Activated naive CD8-positive, alpha-beta T cell treated with anti-CD3 and anti-CD28 coated beads, Interleukin-2, amount 50 U/mL, for 24 hours (primary cell): ENCODE measurements around the gene MKNK2.
A peak's percentile ranks its signal among the peaks of the same experiment; 100 is the strongest.

Experiments
- ATAC-seq: fragments of 150-1000 bp; cut with Tn5 transposase; one replicate; pipeline ENCODE4 v1.10.0; 2021
- DNase-seq: peaks from one replicate; pipeline ENCODE4 v3.0.0; 2021
- H3K27ac Mint-ChIP-seq: one replicate; pipeline ENCODE4 v1.8.0; 2021; ENCODE audit warnings: mild to moderate bottlenecking, mixed read lengths
- H3K27me3 Mint-ChIP-seq: one replicate; pipeline ENCODE4 v1.8.0; 2021; ENCODE audit warnings: mixed read lengths
- H3K36me3 Mint-ChIP-seq: one replicate; pipeline ENCODE4 v1.8.0; 2021; ENCODE audit warnings: low read depth, mixed read lengths
- H3K4me1 Mint-ChIP-seq: one replicate; pipeline ENCODE4 v1.8.0; 2021; ENCODE audit warnings: mixed read lengths
- H3K4me3 Mint-ChIP-seq: one replicate; pipeline ENCODE4 v1.8.0; 2021; ENCODE audit warnings: mild to moderate bottlenecking, moderate library complexity, mixed read lengths
- H3K9me3 Mint-ChIP-seq: one replicate; pipeline ENCODE4 v1.8.0; 2021; ENCODE audit warnings: mixed read lengths

The MKNK2 gene

DNA sequence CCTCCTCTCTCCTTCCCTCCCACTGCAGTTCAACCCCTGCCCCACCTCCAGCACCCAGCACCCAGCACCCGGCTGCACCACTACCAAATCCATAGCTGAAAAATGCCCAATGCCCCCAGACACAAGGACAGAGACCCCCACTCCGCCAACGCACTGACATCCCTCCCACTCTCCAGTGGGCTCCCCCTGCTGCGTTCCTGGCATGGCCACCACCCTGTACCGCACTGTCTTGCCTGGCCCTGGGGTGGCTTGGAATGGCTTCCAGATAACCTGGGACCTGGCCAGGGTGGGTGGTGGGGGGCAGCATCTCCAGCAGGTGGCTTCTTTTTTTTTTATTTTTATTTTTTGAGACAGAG, 5.8 kb upstream of the MKNK2 start:
- ATAC-seq (no peak), DNase-seq (no peak)
- Mint-ChIP-seq H3K9me3 (no peaks in the 10 kb centered on the region), H3K27me3 (no peaks in the 10 kb centered on the region), H3K4me1 (peaks cover 50% of the 10 kb centered on the region), H3K4me3 (no peak overlapping the region), H3K27ac (no peak overlapping the region), H3K36me3 (no peaks in the 10 kb centered on the region)

DNA sequence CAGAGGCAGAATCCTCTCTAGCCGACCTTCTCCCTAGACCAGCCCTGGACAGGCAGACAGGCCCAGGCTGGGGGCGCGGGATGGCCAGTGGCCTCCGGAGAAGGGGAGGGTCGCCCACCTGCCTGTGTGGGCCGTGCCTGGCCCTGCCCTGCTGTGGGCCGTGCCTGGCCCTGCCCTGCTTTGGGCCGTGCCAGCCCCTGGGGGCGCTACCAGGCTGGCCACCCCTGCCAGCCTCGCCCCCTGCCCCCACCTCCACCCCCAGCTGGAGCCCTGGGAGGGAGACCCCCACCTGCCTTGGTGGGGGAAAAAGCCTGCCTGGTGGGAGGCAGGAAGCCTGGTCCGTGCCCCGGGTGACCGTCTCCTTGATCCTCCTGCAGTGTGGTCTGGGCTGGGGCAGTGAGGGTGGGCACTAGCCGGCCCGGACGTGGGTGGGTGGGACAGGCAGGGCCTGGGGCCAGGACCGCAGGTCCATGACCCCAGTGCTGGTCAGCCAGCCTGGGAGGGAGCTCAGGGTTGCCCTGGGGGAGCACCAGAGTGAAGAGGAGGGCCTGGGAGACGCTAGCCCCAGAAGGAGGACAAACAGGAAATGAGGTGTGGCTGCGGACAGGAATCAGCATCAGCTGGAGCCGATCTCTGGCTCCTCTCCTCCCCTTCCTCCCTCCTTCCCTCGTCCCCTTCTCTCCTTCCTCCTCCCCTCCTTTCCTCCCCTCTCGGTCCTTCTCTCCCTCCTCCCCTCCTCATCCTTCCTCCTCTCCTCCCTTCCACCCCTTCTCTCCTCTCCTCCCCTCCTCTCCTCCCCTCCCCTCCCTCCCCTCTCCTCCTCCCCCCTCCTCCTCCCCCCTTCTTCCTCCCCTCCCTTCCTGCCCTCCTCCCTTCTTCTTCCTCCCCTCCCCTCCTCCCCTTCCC, 5.1 kb upstream of the MKNK2 start:
- no peak for DNase-seq
- H3K27me3 Mint-ChIP-seq, result no peaks in the 10 kb centered on the region
- H3K4me1 Mint-ChIP-seq, result peaks cover 54% of the 10 kb centered on the region
- H3K4me3 Mint-ChIP-seq, result peak overlapping the region; percentile 35
- no peaks in the 10 kb centered on the region for H3K36me3 Mint-ChIP-seq
- peak overlapping the region; percentile 80 for H3K27ac Mint-ChIP-seq
- ATAC-seq, result no peak
- no peaks in the 10 kb centered on the region for H3K9me3 Mint-ChIP-seq

DNA sequence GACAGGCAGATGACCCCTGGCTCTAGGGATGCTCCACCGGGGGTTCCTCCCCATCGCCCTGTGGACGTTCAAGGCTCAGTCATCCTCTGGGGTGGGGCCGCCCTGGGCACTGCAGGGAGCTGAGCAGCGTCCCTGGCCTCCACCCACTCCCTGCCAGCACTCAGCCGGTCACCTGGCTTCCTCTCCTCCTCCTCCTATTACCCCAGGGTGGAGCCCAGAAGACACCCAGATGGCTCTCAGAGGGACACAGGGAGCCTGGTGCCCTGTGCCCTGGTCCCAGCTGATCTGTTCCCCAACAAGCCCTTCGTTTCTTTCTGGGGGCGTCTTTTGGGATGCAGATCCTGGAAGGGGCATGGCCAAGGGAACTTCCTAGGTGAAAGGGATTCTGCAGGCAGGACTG, 3.7 kb upstream of the MKNK2 start:
- H3K9me3 Mint-ChIP-seq, result no peaks in the 10 kb centered on the region

DNA sequence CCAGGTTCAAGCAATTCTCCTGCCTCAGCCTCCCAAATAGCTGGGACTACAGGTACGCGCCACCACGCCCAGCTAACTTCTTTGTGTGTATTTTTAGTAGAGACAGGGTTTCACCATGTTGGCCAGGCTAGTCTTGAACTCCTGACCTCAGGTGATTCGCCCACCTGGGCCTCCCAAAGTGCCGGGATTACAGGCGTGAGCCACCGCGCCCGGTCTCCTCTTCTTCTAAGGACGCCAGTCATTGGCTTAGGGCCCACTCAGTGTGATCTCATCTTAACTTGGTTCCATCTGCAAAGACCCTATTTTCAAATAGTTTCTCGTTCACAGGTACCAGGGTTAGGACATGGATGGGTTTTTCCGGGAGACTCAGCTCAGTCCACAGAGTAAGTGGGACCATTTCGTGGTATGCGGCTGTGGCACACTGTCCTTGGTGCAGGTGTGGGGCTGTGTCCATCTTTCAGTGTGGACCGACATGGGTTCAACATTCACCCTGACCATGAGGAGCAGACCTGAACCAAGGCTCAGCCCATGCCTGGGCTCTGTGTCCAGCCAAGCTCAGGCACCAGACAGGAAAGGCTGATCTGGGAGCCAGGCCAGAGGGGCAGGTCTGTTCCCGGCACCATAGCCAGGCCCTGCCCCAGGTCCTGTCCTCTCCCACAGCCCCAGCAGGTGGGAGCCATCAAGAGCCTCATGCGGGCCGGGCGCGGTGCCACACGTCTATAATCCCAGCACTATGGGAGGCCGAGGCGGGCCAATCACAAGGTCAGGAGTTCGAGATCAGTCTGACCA, 2.8 kb upstream of the MKNK2 start:
- H3K27ac Mint-ChIP-seq, result peak overlapping the region; percentile 75
- no peak for ATAC-seq
- peaks cover 50% of the 10 kb centered on the region for H3K4me1 Mint-ChIP-seq
- no peaks in the 10 kb centered on the region for H3K27me3 Mint-ChIP-seq
- H3K9me3 Mint-ChIP-seq, result no peaks in the 10 kb centered on the region
- no peak overlapping the region for H3K4me3 Mint-ChIP-seq
- DNase-seq, result no peak
- H3K36me3 Mint-ChIP-seq, result no peaks in the 10 kb centered on the region

More for the DNA sequence above, 3.7 kb upstream of the MKNK2 start:
- no peak for ATAC-seq
- H3K27ac Mint-ChIP-seq, result peak overlapping the region; percentile 62
- H3K4me3 Mint-ChIP-seq, result no peak overlapping the region
- H3K36me3 Mint-ChIP-seq, result no peaks in the 10 kb centered on the region
- no peak for DNase-seq
- peaks cover 46% of the 10 kb centered on the region for H3K4me1 Mint-ChIP-seq
- no peaks in the 10 kb centered on the region for H3K27me3 Mint-ChIP-seq

DNA sequence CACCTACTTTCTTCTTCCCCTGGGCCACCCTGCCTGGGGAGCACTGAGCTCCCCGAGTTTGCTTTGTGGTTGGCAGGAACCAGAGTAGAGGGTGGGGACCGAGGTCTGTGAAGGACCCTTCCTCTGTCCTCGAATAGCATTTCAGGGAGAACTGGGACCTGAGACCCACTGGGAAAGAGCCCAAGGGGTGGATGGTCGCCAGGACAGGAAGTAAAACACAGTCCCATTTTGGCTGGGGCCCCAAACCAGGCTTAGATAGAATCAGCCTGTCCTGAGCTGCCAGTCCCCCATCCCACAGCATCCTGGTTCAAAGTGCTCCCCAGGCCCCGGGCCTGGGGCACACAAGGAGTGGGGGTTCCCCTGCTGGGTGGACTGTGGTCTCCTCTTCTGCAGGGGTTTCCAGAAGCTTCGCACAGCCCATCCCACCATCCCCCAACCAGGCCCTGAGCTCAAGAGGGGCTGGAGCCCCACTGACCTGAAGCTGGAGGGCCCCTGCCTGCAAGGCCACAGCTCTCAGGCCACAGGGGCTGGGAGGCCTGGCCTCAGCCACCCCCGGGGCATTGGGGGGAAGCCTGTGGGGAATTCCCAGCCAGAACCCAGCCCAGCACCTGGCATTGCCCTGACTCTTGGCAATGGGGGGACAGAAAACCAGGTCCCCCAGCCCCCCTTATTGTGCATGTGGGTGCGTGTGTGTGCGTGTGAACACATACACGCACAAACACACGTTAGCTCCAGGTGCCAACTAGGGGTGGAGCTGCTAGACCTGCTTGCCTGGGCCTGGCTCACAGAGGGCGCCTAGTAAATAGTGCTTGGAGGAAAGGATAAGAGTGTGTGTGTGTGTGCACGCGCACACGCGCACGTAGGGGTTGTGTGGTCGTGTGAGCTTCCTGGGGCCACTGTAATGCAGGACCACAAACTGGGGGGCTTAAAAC, 995 bp upstream of the MKNK2 start:
- Mint-ChIP-seq H3K27ac (peak overlapping the region; percentile 90), H3K4me1 (peaks cover 56% of the 10 kb centered on the region), H3K27me3 (no peaks in the 10 kb centered on the region), H3K36me3 (no peaks in the 10 kb centered on the region), H3K9me3 (no peaks in the 10 kb centered on the region), H3K4me3 (peak overlapping the region; percentile 74)
- ATAC-seq (peak; percentile 22), DNase-seq (peak; percentile 62)

DNA sequence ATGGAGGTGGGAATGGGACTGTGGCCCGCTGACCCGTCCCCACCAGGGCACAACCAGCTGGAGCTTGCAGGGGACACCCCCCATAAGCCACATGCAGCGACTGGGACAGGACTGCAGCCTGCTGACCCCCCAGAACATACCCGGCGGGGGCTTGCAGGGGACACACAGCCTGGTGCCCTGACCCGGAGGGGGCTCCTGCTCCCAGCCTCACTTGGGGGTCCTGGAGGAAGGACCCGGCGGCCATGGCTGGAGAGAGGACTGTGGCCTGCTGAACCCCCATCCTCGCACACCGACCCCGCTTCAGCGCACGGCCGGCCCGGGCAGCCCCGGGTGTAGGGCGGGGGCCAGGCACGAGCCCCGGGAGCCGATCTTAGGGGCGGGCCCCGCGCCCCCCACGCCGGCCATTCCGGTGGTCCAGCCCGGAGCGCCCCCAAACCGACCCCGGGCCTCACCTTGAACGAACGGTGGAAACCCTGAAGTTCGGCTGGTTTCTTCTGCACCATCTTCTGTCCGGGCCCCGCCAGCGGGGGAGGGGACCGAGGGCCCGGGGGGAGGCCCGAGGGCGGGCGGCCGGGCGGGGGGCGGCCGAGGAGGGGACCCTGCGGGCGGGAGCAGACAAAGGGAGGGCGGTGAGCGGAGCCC, 574 bp downstream of the MKNK2 start:
- no peak for ATAC-seq
- Mint-ChIP-seq H3K4me1 (peaks cover 52% of the 10 kb centered on the region), H3K9me3 (no peaks in the 10 kb centered on the region), H3K27ac (peak overlapping the region; percentile 72), H3K4me3 (peak overlapping the region; percentile 83), H3K36me3 (no peaks in the 10 kb centered on the region), H3K27me3 (no peaks in the 10 kb centered on the region)
- DNase-seq, result no peak

DNA sequence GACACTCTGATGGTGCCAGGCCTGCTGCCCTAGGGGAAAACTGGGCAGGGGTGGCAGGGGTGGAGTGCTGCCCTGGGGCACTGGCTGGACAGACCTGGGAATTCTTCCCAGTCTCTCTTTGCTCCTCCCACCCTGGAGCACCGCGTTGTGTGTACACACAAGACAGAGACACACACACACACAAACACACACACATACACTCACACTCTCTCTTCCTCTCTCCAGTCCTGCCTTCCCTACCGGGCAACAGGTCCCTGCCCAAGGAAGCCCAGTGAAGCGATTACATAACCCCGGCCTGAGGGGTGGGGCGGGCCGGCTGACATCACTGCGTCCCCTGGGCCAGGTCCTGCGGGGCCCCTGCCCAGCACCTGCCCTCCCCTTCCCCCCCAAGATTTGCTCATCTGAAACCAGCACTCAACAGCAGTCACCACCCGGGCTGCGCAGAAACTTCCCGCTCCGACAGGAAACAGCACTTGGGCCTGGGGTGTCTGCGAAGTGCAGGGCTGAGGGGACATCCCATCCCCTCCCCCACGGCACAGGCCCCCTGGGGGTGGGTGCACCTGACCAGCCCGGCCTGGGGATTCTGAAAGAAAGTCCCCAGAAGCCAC, 1.2 kb downstream of the MKNK2 start:
- ATAC-seq (peak; percentile 20), DNase-seq (peak; percentile 65)
- H3K9me3 Mint-ChIP-seq, result no peaks in the 10 kb centered on the region
- peaks cover 49% of the 10 kb centered on the region for H3K4me1 Mint-ChIP-seq
- H3K27ac Mint-ChIP-seq, result peak overlapping the region; percentile 72
- no peaks in the 10 kb centered on the region for H3K27me3 Mint-ChIP-seq
- H3K36me3 Mint-ChIP-seq, result no peaks in the 10 kb centered on the region
- peak overlapping the region; percentile 83 for H3K4me3 Mint-ChIP-seq

DNA sequence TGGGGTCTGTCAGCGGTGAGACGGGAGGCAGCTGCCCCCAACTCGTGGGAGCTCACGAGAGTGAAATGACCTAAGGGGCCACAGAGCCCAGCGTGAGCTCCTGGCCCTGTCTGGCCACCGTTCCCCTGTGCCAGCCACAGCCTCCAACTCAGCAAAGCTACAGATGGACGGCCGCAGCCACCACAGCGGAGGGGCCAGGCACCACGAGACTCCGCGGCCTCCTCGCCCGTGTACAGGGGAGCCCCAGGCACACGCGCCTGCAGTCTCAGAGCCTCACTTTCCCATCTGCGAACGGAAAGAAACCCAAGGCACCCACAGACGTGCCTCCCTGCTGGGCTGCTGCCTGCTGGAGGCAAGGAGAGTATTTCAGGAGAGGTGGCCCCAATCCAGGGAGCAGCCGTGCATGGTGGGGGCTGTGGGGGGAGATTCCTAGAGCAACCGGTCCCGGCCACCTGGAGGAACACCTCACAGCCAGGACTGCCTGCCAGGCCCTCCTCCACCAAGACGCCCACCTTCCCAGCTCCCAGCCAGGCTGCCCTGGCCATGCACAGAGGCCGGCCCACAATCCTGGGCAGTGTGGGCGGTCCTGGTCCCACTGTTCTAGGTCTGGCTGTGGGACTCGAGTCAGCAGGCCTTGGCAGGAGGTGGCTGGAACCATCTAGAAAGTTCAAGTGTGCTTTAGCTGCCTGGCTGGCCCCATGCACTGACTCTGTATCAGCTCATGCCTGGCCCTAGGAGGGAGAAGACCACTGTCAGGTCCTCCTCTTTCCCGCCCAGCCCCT, 1.9 kb downstream of the MKNK2 start:
- no peaks in the 10 kb centered on the region for H3K27me3 Mint-ChIP-seq
- DNase-seq (no peak), ATAC-seq (no peak)
- H3K9me3 Mint-ChIP-seq, result no peaks in the 10 kb centered on the region
- H3K4me3 Mint-ChIP-seq, result peak overlapping the region; percentile 83
- no peaks in the 10 kb centered on the region for H3K36me3 Mint-ChIP-seq
- H3K27ac Mint-ChIP-seq, result peak overlapping the region; percentile 72
- H3K4me1 Mint-ChIP-seq, result peaks cover 47% of the 10 kb centered on the region

DNA sequence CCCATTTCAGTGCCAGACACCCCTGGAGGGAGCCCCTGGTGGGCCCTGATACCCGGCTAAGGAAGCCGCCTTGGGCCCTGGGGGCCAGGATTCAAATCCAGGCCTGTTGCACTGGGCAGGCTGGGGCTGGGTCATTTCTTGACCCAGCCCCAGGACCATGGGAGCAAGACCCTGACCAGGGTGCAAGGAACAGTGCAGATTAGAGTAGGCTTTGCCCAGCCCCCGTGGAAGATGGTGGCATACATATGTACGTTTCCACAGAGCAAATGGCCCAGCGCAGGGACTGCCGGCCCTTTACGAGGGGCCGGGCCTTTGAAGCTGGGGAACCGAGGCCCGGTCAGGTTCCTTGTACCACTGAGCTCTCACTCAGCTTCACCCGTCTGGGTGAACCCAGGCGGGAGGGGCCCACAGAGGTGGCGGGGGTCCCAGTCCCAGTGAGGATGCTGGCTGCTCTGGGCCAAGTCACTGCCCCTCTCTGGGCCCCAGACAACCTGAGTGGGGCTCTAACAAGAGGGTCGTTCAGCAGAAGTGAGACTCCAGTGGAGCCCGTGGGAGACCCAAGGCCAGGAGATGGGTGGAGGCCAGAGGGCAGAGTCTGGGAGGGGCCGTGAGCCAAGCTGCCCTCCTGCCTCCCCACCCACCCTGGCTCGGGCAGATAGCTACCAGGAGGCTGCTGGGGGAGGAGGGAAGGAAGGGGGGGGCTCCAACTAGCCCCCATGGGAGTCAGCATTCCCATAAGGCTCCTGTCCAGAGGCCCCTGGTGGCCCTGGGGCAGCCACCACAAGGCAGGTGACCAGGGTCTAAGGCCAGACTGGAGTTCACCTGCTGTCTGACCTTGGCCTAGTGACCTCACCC, 2.7 kb downstream of the MKNK2 start:
- no peak overlapping the region for H3K27ac Mint-ChIP-seq

DNA sequence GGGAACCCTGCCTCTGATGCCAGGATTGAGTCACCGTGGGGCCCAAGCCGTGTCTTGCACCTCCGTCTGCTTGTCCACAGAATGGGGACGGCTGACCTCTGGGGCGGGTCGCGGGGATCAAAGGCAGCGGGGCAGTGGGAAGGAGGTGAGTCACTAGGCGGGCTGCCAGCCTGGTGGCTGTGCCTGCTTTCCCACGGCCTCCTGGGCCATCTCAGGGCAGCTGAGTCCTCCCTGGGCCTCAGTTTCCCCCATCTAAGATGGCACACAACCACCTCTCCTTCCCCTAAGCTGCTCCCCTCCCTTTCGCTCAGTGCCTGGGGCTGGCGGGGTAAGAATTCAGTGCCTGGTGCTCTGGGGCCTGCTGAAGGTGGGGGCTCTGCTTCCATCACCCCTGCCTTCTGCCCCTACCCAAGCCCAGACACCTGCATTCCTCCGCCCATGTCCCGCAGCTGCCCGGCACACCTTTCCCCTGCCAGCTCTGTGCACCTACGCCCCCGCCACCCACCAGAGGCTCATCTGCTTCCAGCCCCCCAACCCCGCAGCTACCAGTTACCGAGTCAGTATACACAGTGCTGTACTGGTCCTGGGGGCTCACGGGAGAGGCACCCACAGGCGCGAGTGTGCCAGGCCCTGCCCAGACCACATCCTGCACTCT, 3.5 kb downstream of the MKNK2 start:
- H3K9me3 Mint-ChIP-seq, result no peaks in the 10 kb centered on the region
- peaks cover 52% of the 10 kb centered on the region for H3K4me1 Mint-ChIP-seq
- peak overlapping the region; percentile 39 for H3K27ac Mint-ChIP-seq
- DNase-seq (no peak), ATAC-seq (no peak)
- no peaks in the 10 kb centered on the region for H3K27me3 Mint-ChIP-seq
- H3K36me3 Mint-ChIP-seq, result no peaks in the 10 kb centered on the region
- H3K4me3 Mint-ChIP-seq, result no peak overlapping the region

More for the DNA sequence above, 2.7 kb downstream of the MKNK2 start:
- ATAC-seq (no peak), DNase-seq (no peak)
- peaks cover 50% of the 10 kb centered on the region for H3K4me1 Mint-ChIP-seq
- no peaks in the 10 kb centered on the region for H3K27me3 Mint-ChIP-seq
- H3K9me3 Mint-ChIP-seq, result no peaks in the 10 kb centered on the region
- peak overlapping the region; percentile 83 for H3K4me3 Mint-ChIP-seq
- no peaks in the 10 kb centered on the region for H3K36me3 Mint-ChIP-seq

DNA sequence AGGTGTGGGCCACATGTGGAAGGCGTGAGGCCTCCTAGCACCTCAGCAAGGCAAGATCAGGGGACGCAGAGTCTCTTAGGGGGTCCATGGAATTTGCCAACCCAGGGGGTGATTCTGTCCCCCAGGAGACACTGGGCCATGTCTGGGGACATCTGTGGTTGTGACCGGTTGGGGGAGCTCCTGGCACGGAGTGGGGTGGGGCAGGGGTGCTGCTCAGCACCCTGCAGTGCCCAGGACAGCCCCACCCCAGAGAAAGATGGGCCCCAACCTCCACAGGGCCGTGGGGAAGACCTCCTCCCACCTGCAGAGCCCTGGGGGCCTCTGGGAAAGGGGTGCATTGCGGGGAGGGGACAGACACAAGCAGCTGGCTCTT, 4.0 kb downstream of the MKNK2 start:
- no peak for ATAC-seq
- peaks cover 49% of the 10 kb centered on the region for H3K4me1 Mint-ChIP-seq

More for the DNA sequence above, 4.0 kb downstream of the MKNK2 start:
- DNase-seq, result no peak
- Mint-ChIP-seq H3K36me3 (no peaks in the 10 kb centered on the region), H3K27me3 (no peaks in the 10 kb centered on the region), H3K9me3 (no peaks in the 10 kb centered on the region), H3K27ac (peak overlapping the region; percentile 39), H3K4me3 (no peak overlapping the region)
